PC-9 (cell line): ENCODE results near the gene NAA50. TPM values are rescaled to one million over a fixed set of nuclear protein-coding genes. Genes with fewer than 3 reads are reported as not detected.

Experiments
- BruUV-seq: library from RNA; stranded (reverse); fragments of 400-500 nt; replicated peaks from 2 replicates; lab custom pipeline; 2021; lab: Mats Ljungman, UMichigan
- CTCF ChIA-PET: fragments of 300-600 bp; sonication (Branson Sonifier 250); formaldehyde crosslinking; loops from one replicate; lab custom pipeline; 2022; ENCODE audit warnings: antibody characterized with exemption; lab: Charles Lee
- POLR2A ChIA-PET: fragments of 300-600 bp; sonication (Branson Sonifier 250); formaldehyde crosslinking; loops from one replicate; lab custom pipeline; 2022; ENCODE audit warnings: antibody characterized with exemption; ENCODE audit not compliant: unreplicated experiment; lab: Charles Lee
- DNase-seq, 2 experiments: peaks; one replicate each; pipeline versions ENCODE4 v3.0.0 to v3.0.0-alpha.2; 2015 to 2022; ENCODE audit warnings: mixed read lengths in 1 of 2
- H2AFZ ChIP-seq: fragments of 200-600 bp; sonication (generic); 2 replicates; pipeline ENCODE4 v1.8.1; 2017; ENCODE audit warnings: antibody characterized with exemption
- H3F3A ChIP-seq: fragments of 200-600 bp; sonication (generic); 2 replicates; pipeline ENCODE4 v1.8.1; 2017; ENCODE audit warnings: antibody characterized with exemption, mild to moderate bottlenecking, low read depth; ENCODE audit not compliant: insufficient read depth
- H3K27ac ChIP-seq: fragments of 200-600 bp; sonication (generic); 2 replicates; pipeline ENCODE4 v1.6.1; 2016; ENCODE audit warnings: mixed run types
- H3K27me3 ChIP-seq: fragments of 200-600 bp; sonication (generic); 2 replicates; pipeline ENCODE4 v1.6.1; 2016; ENCODE audit warnings: low read depth, mixed run types; ENCODE audit not compliant: insufficient read depth
- H3K36me3 ChIP-seq: fragments of 200-600 bp; sonication (generic); 2 replicates; pipeline ENCODE4 v1.6.1; 2016; ENCODE audit warnings: low read depth, mixed run types
- H3K4me1 ChIP-seq: fragments of 200-600 bp; sonication (generic); replicated peaks from 2 replicates; pipeline ENCODE4 v1.6.1; 2016; ENCODE audit warnings: mixed run types; ENCODE audit not compliant: insufficient read depth
- H3K4me2 ChIP-seq: fragments of 200-600 bp; sonication (generic); 2 replicates; pipeline ENCODE4 v1.6.1; 2017; ENCODE audit warnings: mixed run types
- H3K4me3 ChIP-seq: fragments of 200-600 bp; sonication (generic); 2 replicates; pipeline ENCODE4 v1.6.1; 2016; ENCODE audit warnings: mixed run types
- H3K79me2 ChIP-seq: fragments of 200-600 bp; sonication (generic); 2 replicates; pipeline ENCODE4 v1.6.1; 2017; ENCODE audit warnings: low read depth, mixed run types
- H3K9me2 ChIP-seq: fragments of 200-600 bp; sonication (generic); 2 replicates; pipeline ENCODE4 v1.8.1; 2017; ENCODE audit warnings: mild to moderate bottlenecking; ENCODE audit not compliant: insufficient read depth
- H3K9me3 ChIP-seq: fragments of 200-600 bp; sonication (generic); 2 replicates; pipeline ENCODE4 v1.8.1; 2016; ENCODE audit warnings: low read depth; ENCODE audit not compliant: insufficient read depth
- H4K20me1 ChIP-seq: fragments of 200-600 bp; sonication (generic); 2 replicates; pipeline ENCODE4 v1.8.1; 2017; ENCODE audit not compliant: insufficient read depth
- EZH2 ChIP-seq: fragments of 200-600 bp; sonication (generic); IDR thresholded peaks from 2 replicates; pipeline ENCODE4 v1.8.0; 2017; ENCODE audit warnings: antibody characterized with exemption, low read depth
- intact Hi-C: fragments of 100-400 bp; cut with micrococcal nuclease; formaldehyde crosslinking; loops from one replicate; pipeline ENCODE4 v1.10.0; 2022; ENCODE audit not compliant: unreplicated experiment
- total RNA-seq: library from RNA; stranded (reverse); gene quantifications from 2 replicates; pipeline ENCODE4 v1.2.3, GENCODE V29; 2021
- TF ChIP-seq, protein P1 (sequence below): fragments of 200-600 bp; sonication (generic); conservative IDR thresholded peaks from 2 replicates; pipeline ENCODE4 v1.6.1; 2017; ENCODE audit warnings: mixed run types, antibody characterized with exemption, mild to moderate bottlenecking, moderate library complexity

The NAA50 gene
- total RNA-seq, 1 experiment from 2014 or later = 221 TPM

DNA sequence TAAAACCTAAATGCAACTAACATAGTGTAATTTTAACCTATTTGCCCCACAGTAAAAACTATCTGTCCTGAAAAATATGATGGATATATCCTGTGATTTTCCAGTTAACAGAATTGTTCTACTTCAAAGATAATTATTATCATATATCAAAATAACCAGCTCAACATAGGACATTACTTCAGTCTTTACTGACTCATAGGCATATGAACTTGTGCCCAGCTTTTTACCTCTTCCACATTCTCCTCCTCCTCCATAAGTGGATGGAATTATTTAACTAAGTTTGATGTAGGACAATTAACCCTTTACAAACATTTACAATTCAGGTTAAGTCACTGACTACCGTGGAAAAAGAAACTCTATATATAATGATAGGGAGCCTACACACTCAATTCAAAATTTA, 26.8 kb downstream of the NAA50 start:
- no peak overlapping the region for H3K27ac ChIP-seq
- no TSS peak for BruUV-seq
- intact Hi-C loops = no loop called here
- H3K9me2 ChIP-seq = no peaks in the 10 kb centered on the region
- no peaks in the 10 kb centered on the region for H3K4me1 ChIP-seq
- peaks cover 36% of the 10 kb centered on the region for H4K20me1 ChIP-seq
- H3K9me3 ChIP-seq = no peaks in the 10 kb centered on the region
- no peaks in the 10 kb centered on the region for H3K27me3 ChIP-seq
- no peak overlapping the region for H3K4me2 ChIP-seq
- POLR2A ChIA-PET = no interaction called here
- CTCF ChIA-PET = no interaction called here
- peaks cover 50% of the 10 kb centered on the region for H3K36me3 ChIP-seq
- TF ChIP-seq, protein P1, sequence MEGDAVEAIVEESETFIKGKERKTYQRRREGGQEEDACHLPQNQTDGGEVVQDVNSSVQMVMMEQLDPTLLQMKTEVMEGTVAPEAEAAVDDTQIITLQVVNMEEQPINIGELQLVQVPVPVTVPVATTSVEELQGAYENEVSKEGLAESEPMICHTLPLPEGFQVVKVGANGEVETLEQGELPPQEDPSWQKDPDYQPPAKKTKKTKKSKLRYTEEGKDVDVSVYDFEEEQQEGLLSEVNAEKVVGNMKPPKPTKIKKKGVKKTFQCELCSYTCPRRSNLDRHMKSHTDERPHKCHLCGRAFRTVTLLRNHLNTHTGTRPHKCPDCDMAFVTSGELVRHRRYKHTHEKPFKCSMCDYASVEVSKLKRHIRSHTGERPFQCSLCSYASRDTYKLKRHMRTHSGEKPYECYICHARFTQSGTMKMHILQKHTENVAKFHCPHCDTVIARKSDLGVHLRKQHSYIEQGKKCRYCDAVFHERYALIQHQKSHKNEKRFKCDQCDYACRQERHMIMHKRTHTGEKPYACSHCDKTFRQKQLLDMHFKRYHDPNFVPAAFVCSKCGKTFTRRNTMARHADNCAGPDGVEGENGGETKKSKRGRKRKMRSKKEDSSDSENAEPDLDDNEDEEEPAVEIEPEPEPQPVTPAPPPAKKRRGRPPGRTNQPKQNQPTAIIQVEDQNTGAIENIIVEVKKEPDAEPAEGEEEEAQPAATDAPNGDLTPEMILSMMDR = no peak
- TF ChIP-seq EZH2 = no peak
- no peak for DNase-seq
- H3F3A ChIP-seq = peaks cover 17% of the 10 kb centered on the region; the same call in 1 of the 2 replicates
- no peak overlapping the region for H3K4me3 ChIP-seq
- H2AFZ ChIP-seq = no peak overlapping the region
- peaks cover 24% of the 10 kb centered on the region for H3K79me2 ChIP-seq

DNA sequence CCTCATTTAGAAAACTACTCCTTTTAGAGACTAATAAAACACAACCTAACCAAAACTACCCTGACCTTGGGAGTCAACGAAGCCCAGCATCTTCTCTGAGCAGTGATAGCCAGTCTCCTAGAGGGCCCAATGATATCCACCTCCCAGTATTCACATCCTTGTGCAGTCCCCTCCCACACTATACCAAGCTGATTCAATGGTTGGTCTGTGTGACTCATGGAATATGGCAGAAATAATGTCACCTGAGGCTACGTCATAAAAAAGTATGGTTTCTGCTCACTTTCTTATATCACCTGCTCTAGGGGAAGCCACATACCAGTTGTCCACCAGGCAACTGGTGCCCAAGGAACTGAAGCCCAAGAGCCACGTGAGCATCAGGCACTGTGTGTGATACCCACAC, 28.2 kb downstream of the NAA50 start:
- H2AFZ ChIP-seq = no peak overlapping the region
- TF ChIP-seq EZH2 = no peak
- no peaks in the 10 kb centered on the region for H3K4me1 ChIP-seq
- CTCF ChIA-PET = no interaction called here
- H3K27ac ChIP-seq = no peak overlapping the region
- H3K36me3 ChIP-seq = peaks cover 40% of the 10 kb centered on the region
- no TSS peak for BruUV-seq
- no peaks in the 10 kb centered on the region for H3K9me3 ChIP-seq
- H3K79me2 ChIP-seq = 0 out of 2 replicates have a peak, but pooled peaks cover 10% of the 10 kb centered on the region
- no peaks in the 10 kb centered on the region for H3K27me3 ChIP-seq
- intact Hi-C loops = no loop called here
- H4K20me1 ChIP-seq = peaks cover 21% of the 10 kb centered on the region
- no peak overlapping the region for H3K4me3 ChIP-seq
- H3K9me2 ChIP-seq = no peaks in the 10 kb centered on the region
- POLR2A ChIA-PET = interaction anchor here (0.7 kb wide), 1 partner anchor 296 kb away, joined by 8 read pairs; no protein-coding TSS in a partner anchor
- peaks cover 18% of the 10 kb centered on the region; the same call in 1 of the 2 replicates for H3F3A ChIP-seq
- H3K4me2 ChIP-seq = no peak overlapping the region
- no peak for DNase-seq

DNA sequence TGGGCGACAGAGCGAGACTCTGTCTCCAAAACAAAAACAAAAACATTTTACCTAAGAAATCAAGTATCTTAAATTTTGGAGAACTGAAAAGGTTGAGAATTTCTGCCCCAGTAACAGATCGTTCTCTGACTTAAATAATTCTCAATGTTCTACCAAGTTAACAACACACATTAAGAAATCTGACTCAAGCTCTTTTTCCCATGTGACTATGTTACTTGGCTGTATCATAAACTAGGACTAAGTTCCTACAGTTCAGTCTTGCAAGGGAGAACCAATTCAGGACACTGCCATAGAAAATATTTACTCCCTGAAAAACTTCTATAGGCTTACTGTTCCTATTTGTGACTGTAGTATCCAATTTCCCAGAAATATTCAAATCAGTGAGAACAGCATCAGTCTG, 28.7 kb downstream of the NAA50 start:
- H3K79me2 ChIP-seq = 0 out of 2 replicates have a peak, but pooled peaks cover 7% of the 10 kb centered on the region
- ChIA-PET POLR2A (no interaction called here), CTCF (no interaction called here)
- H3K9me3 ChIP-seq = no peaks in the 10 kb centered on the region
- peaks cover 35% of the 10 kb centered on the region for H3K36me3 ChIP-seq
- BruUV-seq = no TSS peak
- no peak overlapping the region for H3K4me2 ChIP-seq
- no peak overlapping the region for H3K27ac ChIP-seq
- no peak for TF ChIP-seq EZH2
- TF ChIP-seq, protein P1 = no peak
- H3K4me1 ChIP-seq = no peaks in the 10 kb centered on the region
- H3F3A ChIP-seq = peaks cover 23% of the 10 kb centered on the region; the same call in 1 of the 2 replicates
- H2AFZ ChIP-seq = no peak overlapping the region
- peaks cover 16% of the 10 kb centered on the region for H4K20me1 ChIP-seq
- no peak overlapping the region for H3K4me3 ChIP-seq
- intact Hi-C loops = no loop called here
- no peaks in the 10 kb centered on the region for H3K9me2 ChIP-seq
- no peaks in the 10 kb centered on the region for H3K27me3 ChIP-seq
- no peak for DNase-seq

DNA sequence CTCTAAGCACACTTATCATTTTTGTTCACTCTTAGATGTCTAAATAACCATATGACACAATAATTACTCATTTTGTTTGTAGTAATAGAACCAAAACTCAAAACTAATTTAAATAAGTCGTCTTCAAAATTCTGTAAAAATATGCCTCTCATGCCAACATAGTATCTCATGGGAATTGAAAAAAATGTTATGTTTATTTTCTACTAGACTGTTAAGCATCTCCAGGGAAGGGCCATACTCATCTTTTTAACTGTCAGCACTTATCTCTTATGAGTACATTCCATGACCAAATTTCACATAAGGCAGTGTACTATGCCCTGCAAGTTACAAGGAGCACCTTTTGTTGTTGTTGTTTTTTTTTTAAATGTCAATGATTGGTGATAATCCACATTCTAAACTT, 31.3 kb downstream of the NAA50 start:
- H3K27ac ChIP-seq = no peak overlapping the region
- no peaks in the 10 kb centered on the region for H3K79me2 ChIP-seq
- H3K9me2 ChIP-seq = no peaks in the 10 kb centered on the region
- intact Hi-C loops = no loop called here
- no peak overlapping the region for H3K4me2 ChIP-seq
- TF ChIP-seq, protein P1 = no peak
- no peak for TF ChIP-seq EZH2
- no peak overlapping the region for H2AFZ ChIP-seq
- no peaks in the 10 kb centered on the region for H3K27me3 ChIP-seq
- no peaks in the 10 kb centered on the region for H3K4me1 ChIP-seq
- peaks cover 25% of the 10 kb centered on the region; the same call in 1 of the 2 replicates for H3F3A ChIP-seq
- no TSS peak for BruUV-seq
- H3K9me3 ChIP-seq = no peaks in the 10 kb centered on the region
- no peak overlapping the region for H3K4me3 ChIP-seq
- ChIA-PET CTCF (no interaction called here), POLR2A (interaction anchor here (0.7 kb wide), 1 partner anchor 9 kb away, joined by 4 read pairs; no protein-coding TSS in a partner anchor)
- H4K20me1 ChIP-seq = peaks cover 5% of the 10 kb centered on the region
- peaks cover 14% of the 10 kb centered on the region for H3K36me3 ChIP-seq
- DNase-seq = no peak
